NCI-H446 treated with DMSO at 0.1 percent for 48 hours (cell line): Measurements from ENCODE around the gene SLCO2B1.
A peak's percentile ranks its signal among the peaks of the same experiment; 100 is the strongest.

ENCODE experiments used
- DNase-seq: peaks from one replicate; lab custom pipeline; 2025; lab: John Stamatoyannopoulos, UW

SLCO2B1 gene

GRCh38 chr11:75193271-75193670 lies 42.4 kb downstream of the SLCO2B1 start:
- DNase-seq: no peak

GRCh38 chr11:75193711-75194110 lies 42.8 kb downstream of the SLCO2B1 start:
- no peak for DNase-seq

GRCh38 chr11:75194147-75194546 lies 43.2 kb downstream of the SLCO2B1 start:
- no peak for DNase-seq

GRCh38 chr11:75195167-75195962 lies 44.5 kb downstream of the SLCO2B1 start:
- DNase-seq: peak; percentile 80

DNA sequence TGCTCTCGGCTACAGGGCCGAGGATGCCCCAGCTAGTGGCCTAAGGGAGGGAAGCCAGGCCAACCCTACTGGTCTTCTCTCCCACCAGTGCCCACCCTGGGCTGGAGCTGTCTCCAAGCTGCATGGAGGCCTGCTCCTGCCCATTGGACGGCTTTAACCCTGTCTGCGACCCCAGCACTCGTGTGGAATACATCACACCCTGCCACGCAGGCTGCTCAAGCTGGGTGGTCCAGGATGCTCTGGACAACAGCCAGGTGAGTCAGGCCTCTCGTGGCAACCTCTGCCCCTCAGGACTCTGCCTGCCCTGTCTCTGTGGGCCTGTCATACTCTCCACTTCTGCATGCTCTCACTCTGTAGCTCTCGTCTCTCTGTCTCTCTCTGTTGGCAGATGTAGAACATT lies 45.5 kb downstream of the SLCO2B1 start:
- no peak for DNase-seq

DNA sequence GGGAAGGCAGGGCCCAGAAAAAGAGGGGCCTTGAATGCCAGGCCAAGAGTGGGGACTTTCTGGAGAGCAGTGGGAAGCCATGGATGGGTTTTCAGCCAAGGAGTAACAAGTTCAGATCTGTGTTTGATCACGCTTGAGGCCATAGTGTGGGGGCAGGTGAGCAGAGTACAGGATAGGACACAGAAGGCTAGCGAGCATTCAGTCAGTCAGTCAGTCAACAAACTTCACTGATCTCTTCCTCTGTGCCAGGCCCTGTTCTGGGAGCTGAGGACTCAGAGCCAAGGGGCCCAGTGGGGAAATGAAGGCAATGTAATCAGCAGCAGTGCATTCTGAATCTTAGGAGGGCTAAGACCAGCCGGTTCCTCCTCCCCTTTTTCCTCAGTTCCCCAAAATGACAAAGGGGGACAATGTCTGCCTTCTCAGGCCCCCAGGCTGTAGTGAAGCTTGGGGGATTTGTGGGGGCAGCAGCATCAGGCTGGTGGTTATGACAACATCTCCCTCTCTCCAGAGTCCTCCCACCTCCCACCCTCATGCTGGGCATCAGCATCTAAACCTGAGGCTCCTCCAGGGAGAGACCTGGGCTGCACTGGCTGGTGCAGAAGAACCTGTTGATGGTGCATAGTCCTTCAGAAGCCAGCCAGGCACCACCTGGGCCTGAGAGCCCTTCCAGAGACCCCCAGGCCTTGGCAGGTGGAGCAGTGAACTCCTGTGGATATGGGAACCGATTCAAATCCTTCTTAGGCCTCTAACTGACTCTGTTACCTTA lies 46.8 kb downstream of the SLCO2B1 start:
- no peak for DNase-seq

GRCh38 chr11:75198278-75198973 lies 47.5 kb downstream of the SLCO2B1 start:
- no peak for DNase-seq

DNA sequence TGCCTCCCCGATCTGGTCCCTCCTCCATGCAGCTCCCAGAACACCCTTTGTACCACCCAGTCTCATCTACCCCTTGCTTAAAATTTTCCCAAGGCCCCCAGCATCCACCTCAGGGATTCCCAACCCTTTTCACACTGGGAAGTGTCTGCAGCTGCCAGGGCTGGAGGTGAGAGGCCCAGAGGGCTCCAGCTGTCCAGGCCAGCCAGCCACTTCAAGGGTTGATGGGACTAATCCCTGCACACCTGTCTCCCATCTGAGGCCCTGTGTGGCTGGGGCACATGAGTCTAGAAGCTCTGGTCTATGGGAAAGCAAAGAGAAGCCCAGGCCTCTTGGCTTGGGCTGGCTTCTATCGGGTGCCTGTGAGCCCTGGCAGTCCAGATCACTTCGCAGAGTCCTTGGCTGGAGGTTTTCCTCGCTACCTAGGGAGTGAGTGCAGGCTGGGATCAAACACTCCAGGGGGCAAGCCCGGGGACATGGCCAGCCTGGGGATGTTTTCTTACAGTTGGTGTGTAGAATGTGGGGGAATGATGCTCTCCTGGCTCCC lies 48.6 kb downstream of the SLCO2B1 start:
- DNase-seq: no peak

DNA sequence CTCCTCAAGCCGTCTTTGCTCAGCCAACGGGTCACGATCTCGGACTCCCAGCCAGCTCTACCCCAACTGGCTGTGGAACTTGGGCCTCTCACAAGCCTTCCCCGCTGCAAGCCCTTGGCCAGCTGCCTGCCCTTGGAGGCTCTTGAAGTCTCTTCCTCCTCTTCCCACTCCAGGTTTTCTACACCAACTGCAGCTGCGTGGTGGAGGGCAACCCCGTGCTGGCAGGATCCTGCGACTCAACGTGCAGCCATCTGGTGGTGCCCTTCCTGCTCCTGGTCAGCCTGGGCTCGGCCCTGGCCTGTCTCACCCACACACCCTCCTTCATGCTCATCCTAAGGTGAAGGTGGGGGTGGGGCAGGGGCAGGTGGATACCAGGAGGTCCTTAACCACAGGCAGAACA lies 49.1 kb downstream of the SLCO2B1 start:
- no peak for DNase-seq

DNA sequence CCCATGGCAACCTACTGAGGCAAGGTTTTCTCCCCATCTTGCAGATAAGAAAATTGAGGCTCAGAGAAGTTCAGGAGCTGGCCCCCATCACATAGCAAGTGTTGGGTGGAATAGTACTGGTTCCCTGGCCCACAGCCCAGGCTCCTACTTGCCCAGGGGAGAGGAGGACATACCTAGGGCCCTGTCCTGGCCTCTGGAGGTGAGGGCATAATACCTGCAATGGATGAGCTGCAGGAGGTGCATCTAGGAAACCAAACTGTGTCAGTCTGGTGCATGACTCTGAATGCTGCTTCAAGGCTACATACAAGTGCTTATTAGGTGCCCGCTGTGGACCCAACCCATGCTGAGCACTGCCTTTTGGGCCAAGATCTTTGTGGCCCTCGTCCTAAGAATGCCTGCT lies 49.6 kb downstream of the SLCO2B1 start:
- DNase-seq: no peak

- no peak for DNase-seq
Measured at GRCh38 chr11:75201771-75202170, 50.9 kb downstream of the SLCO2B1 start.

DNA sequence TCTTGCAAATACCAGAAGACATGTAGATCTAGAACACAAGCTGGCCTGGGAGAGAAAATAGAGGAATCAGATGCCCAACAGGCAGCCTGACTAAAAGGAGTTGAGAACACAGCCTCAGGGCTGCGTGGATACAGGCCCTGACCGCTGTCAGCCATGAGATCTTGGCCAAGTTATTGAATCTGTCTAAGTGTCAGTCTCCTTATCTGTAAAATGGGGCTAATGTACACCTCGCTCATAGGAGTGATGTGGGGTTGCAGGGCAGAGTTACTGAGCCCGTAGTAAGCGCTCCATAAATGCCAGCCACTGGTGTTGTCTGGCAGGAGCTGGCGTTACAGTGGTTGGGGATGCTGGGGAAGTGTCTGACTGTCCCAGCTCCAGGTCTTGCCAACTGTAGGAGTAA lies 51.3 kb downstream of the SLCO2B1 start:
- DNase-seq: no peak

DNA sequence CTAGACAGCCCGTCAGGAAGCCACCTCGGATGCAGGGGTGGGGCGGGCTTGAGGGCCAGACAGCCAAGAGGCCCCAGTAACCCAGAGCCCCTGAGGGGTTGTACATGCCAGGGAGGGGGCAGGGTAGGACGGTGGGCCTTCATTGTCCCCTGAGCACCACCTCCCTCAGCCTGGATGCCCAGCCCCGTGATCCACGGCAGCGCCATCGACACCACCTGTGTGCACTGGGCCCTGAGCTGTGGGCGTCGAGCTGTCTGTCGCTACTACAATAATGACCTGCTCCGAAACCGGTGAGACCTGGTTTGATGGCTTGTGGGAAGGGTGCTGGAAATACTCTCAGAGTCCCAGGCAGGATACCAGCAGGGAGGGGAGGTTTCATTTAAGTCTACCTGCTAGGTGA lies 52.2 kb downstream of the SLCO2B1 start:
- DNase-seq: no peak

GRCh38 chr11:75203641-75204011 lies 52.7 kb downstream of the SLCO2B1 start:
- DNase-seq: no peak

GRCh38 chr11:75204012-75204674 lies 53.2 kb downstream of the SLCO2B1 start:
- no peak for DNase-seq

GRCh38 chr11:75204685-75205563 lies 54.0 kb downstream of the SLCO2B1 start:
- DNase-seq: peak; percentile 64

DNA sequence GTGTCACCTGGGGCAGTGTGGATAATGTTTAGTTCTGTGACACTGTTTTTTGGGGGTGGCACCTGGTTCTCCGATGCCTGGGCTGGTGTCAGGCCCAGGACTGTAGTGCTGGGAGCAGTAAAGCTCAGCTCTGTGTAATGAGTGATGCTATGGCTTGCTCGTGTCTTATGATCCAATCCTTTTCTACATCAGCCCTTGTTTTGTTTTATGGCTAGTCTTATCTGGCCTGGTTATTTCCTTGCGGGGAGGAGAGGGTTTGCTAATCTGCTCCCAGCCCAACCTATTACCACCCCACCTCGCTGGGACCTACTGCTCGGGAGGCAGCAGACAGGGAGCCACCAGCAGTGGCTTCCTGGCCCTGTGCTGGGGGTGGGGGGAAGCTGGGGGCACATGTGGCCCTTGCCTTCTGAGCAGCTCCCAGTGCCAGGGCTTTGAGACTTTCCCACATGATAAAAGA lies 54.7 kb downstream of the SLCO2B1 start:
- no peak for DNase-seq

DNA sequence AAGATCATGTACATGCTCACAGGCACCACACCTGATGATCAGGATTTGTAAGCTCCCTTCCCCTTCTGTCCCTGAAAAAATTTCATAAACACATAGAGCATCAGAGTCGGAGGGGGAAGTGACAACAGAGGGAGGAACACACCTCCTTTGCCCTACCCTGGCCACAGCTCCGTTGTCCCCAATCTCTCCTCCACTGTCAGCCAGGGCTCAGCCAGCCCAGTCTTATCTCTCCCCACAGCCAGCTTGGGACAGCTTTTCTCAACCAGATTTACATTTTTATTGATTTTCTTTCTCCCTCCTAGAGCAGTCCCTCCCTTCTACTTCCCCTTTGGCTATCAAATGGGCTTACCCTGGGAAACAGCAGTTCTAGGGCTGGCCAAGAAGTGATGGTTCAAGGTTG lies 57.5 kb downstream of the SLCO2B1 start:
- no peak for DNase-seq

GRCh38 chr11:75212411-75212810 lies 61.5 kb downstream of the SLCO2B1 start:
- no peak for DNase-seq

DNA sequence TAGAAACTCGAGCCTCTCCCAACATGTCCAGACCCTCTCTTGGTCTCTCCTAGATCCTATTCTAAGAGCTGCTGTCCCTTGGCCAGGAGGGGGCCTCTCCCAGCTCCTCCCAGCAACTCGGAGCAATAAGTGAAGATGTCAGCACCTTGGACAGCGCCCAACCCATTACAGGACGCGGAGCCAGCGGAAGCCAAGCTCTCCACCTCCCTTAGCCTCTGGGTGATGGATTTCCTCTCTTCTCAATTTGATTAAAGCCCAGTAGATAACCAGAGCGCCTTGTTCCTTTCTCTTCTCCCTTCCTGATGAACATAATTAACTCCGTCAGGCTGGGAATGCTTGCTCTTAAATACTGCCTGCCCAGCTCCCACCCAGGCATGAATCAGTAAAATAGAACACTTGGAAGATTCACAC lies 63.5 kb downstream of the SLCO2B1 start:
- peak; percentile 63 for DNase-seq

DNA sequence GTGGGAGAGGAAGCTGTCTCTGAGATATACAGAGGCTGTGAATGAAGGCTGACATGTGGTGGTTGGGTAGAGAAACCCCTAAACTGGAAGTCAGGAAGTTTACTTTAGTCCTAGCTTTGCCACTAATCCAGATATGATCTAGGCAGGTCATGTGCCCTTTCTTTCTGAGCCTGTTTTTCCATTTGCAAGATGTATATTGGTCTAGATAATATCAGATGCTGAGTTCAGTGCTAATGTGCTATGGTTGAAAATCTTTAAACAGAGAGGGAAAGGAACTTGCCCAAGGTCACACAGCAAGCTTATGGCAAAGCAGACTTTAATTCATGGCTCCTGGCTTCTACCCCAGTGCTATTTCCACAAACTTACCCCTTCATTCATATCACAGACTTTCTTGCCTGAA lies 63.9 kb downstream of the SLCO2B1 start:
- DNase-seq: no peak
